Activated CD4-positive, alpha-beta T cell treated with anti-CD3 and anti-CD28 coated beads for 24 hours (primary cell): ENCODE measurements around the gene SPAG16.
"Not testable (repeated sequence)": the region's sequence is repeated elsewhere in the genome, so short reads cannot be mapped to it uniquely, and the experiment has no call there.

ENCODE experiments used
- DNase-seq, 2 donors: peaks; one replicate each; pipeline ENCODE4 v3.0.0-alpha.2; 2020; ENCODE audit warnings: low read depth in 2 of 2

The SPAG16 gene

GRCh38 chr2:213545481-213545880, 261.2 kb downstream of the SPAG16 start:
- DNase-seq, result no peak

- DNase-seq, result no peak
These were observed 261.8 kb downstream of the SPAG16 start for GRCh38 chr2:213545964-213546475.

- DNase-seq, result no peak
These were observed 267.3 kb downstream of the SPAG16 start for GRCh38 chr2:213551526-213551925.

- no peak for DNase-seq
These were observed 274.8 kb downstream of the SPAG16 start for GRCh38 chr2:213559053-213559452.

GRCh38 chr2:213561759-213562158, 277.5 kb downstream of the SPAG16 start:
- DNase-seq, result no peak

GRCh38 chr2:213562539-213563180, 278.4 kb downstream of the SPAG16 start:
- DNase-seq, result no peak

- no peak for DNase-seq
These were observed 282.6 kb downstream of the SPAG16 start for GRCh38 chr2:213566846-213567245.

- DNase-seq, result no peak
These were observed 325.4 kb downstream of the SPAG16 start for GRCh38 chr2:213609570-213610170.

GRCh38 chr2:213627054-213627710, 342.9 kb downstream of the SPAG16 start:
- no peak for DNase-seq

GRCh38 chr2:213627835-213628460, 343.7 kb downstream of the SPAG16 start:
- no peak for DNase-seq

GRCh38 chr2:213640738-213641425, 356.6 kb downstream of the SPAG16 start:
- DNase-seq, result no peak

- no peak for DNase-seq
These were observed 360.7 kb downstream of the SPAG16 start for GRCh38 chr2:213644926-213645325.

GRCh38 chr2:213649176-213649575, 364.9 kb downstream of the SPAG16 start:
- no peak for DNase-seq

- DNase-seq, result no peak
These were observed 380.6 kb downstream of the SPAG16 start for GRCh38 chr2:213664817-213665216.

GRCh38 chr2:213669657-213670056, 385.4 kb downstream of the SPAG16 start:
- DNase-seq, result no peak

- no peak for DNase-seq
These were observed 394.4 kb downstream of the SPAG16 start for GRCh38 chr2:213678437-213679218.

GRCh38 chr2:213679894-213680293, 395.6 kb downstream of the SPAG16 start:
- DNase-seq, result no peak

GRCh38 chr2:213682276-213682675, 398.0 kb downstream of the SPAG16 start:
- DNase-seq, result no peak

- no peak for DNase-seq
These were observed 403.9 kb downstream of the SPAG16 start for GRCh38 chr2:213688133-213688532.

- not testable (repeated sequence) for DNase-seq
These were observed 404.6 kb downstream of the SPAG16 start for GRCh38 chr2:213688825-213689224.

GRCh38 chr2:213689585-213689984, 405.3 kb downstream of the SPAG16 start:
- DNase-seq, result no peak
